Common myeloid progenitor, CD34-positive (primary cell): ENCODE results near the gene CASP4.

ENCODE experiments used
- CTCF ChIA-PET: fragments of 350-600 bp; sonication (Branson Sonifier 250); formaldehyde crosslinking; loops from one replicate; lab custom pipeline; 2021; ENCODE audit warnings: antibody characterized with exemption; lab: Charles Lee
- POLR2A ChIA-PET: fragments of 350-600 bp; sonication (Branson Sonifier 250); formaldehyde crosslinking; loops from one replicate; lab custom pipeline; 2021; ENCODE audit warnings: antibody characterized with exemption; lab: Charles Lee
- DNase-seq, 3 donors: peaks; one replicate each; pipeline versions ENCODE4 v3.0.0 to v3.0.0-alpha.2; 2013
- H3K27ac ChIP-seq, 2 experiments: 1 replicate in 1 of 2; 2 replicates in 1 of 2; pipeline ENCODE4 v1.7.0; 2013; ENCODE audit warnings: inconsistent platforms in 2 of 2, low read length in 2 of 2, mild to moderate bottlenecking in 2 of 2, low read depth in 1 of 2, moderate library complexity in 1 of 2; ENCODE audit not compliant: severe bottlenecking in 2 of 2, insufficient read depth in 1 of 2, poor library complexity in 1 of 2
- H3K27me3 ChIP-seq, 5 experiments: replicated peaks in 2 of 5; 1 replicate in 3 of 5; 2 replicates in 2 of 5; pipeline versions ENCODE4 v1.6.1 to v1.7.0; 2013; ENCODE audit warnings: low read length in 4 of 5, mild to moderate bottlenecking in 2 of 5, moderate library complexity in 2 of 5, inconsistent platforms in 1 of 5; ENCODE audit not compliant: insufficient read depth in 5 of 5, control insufficient read depth in 4 of 5
- H3K36me3 ChIP-seq, 4 experiments: 1 replicate in 2 of 4; 2 replicates in 2 of 4; pipeline versions ENCODE4 v1.6.1 to v1.7.0; 2013; ENCODE audit warnings: low read length in 3 of 4, control low read depth in 1 of 4, mild to moderate bottlenecking in 1 of 4; ENCODE audit not compliant: control insufficient read depth in 4 of 4, insufficient read depth in 4 of 4
- H3K4me1 ChIP-seq, 4 experiments: 1 replicate in 3 of 4; 2 replicates in 1 of 4; pipeline versions ENCODE4 v1.6.1 to v1.7.1; 2013; ENCODE audit warnings: low read length in 3 of 4, mild to moderate bottlenecking in 3 of 4, control low read depth in 1 of 4, inconsistent platforms in 1 of 4, moderate library complexity in 1 of 4; ENCODE audit not compliant: control insufficient read depth in 4 of 4, insufficient read depth in 4 of 4; ENCODE audit errors: control extremely low read depth in 1 of 4
- H3K4me3 ChIP-seq, 7 experiments: 1 replicate in 4 of 7; 2 replicates in 3 of 7; pipeline versions ENCODE4 v1.5.1 to v1.7.0; 2013; ENCODE audit warnings: mild to moderate bottlenecking in 7 of 7, low read length in 6 of 7, moderate library complexity in 6 of 7, inconsistent platforms in 2 of 7, low read depth in 2 of 7, control low read depth in 1 of 7; ENCODE audit not compliant: insufficient read depth in 4 of 7, control insufficient read depth in 1 of 7; ENCODE audit errors: extremely low read depth in 1 of 7
- H3K9me3 ChIP-seq, 5 experiments: 1 replicate in 4 of 5; 2 replicates in 1 of 5; pipeline versions ENCODE4 v1.6.1 to v1.7.1; 2013; ENCODE audit warnings: low read length in 4 of 5, mild to moderate bottlenecking in 2 of 5, inconsistent platforms in 1 of 5, low read depth in 1 of 5, moderate library complexity in 1 of 5; ENCODE audit not compliant: control insufficient read depth in 4 of 5, insufficient read depth in 2 of 5; ENCODE audit errors: control extremely low read depth in 1 of 5
- WGBS: methylation state at CpG from one replicate; pipeline ENCODE4 v1.1.5; 2013; ENCODE audit not compliant: insufficient coverage; 5-methylcytosine and 5-hydroxymethylcytosine counted together

CASP4 gene

GRCh38 chr11:104999721-105000120 lies 31.3 kb upstream of the CASP4 start:
- WGBS = no CpG with 5 or more reads among the region's 1 CpG

GRCh38 chr11:104997288-104997687 lies 28.9 kb upstream of the CASP4 start:
- DNase-seq = no peak
- CTCF ChIA-PET = interaction anchor here (0.9 to 1.3 kb wide), 3 partner anchors 10 to 50 kb away, joined by 3 to 4 read pairs (median 3); no protein-coding TSS in a partner anchor
- no peaks in the 10 kb centered on the region for H3K27me3 ChIP-seq
- H3K4me1 ChIP-seq = no peaks in the 10 kb centered on the region
- POLR2A ChIA-PET = no interaction called here
- no peak overlapping the region for H3K27ac ChIP-seq
- WGBS = 87% methylated on average over 4 of the region's 6 CpGs
- no peaks in the 10 kb centered on the region for H3K36me3 ChIP-seq
- H3K9me3 ChIP-seq = no peaks in the 10 kb centered on the region
- no peak overlapping the region for H3K4me3 ChIP-seq

More at GRCh38 chr11:104999721-105000120, 31.3 kb upstream of the CASP4 start:
- H3K4me1 ChIP-seq = no peaks in the 10 kb centered on the region
- no peak overlapping the region for H3K4me3 ChIP-seq
- no peak overlapping the region for H3K27ac ChIP-seq
- DNase-seq = no peak
- no peaks in the 10 kb centered on the region for H3K27me3 ChIP-seq
- no peaks in the 10 kb centered on the region for H3K9me3 ChIP-seq
- POLR2A ChIA-PET = no interaction called here
- no peaks in the 10 kb centered on the region for H3K36me3 ChIP-seq
- CTCF ChIA-PET = no interaction called here

GRCh38 chr11:104995001-104995408 lies 26.6 kb upstream of the CASP4 start:
- no peaks in the 10 kb centered on the region for H3K27me3 ChIP-seq
- POLR2A ChIA-PET = no interaction called here
- no peaks in the 10 kb centered on the region for H3K9me3 ChIP-seq
- no peak overlapping the region for H3K27ac ChIP-seq
- 100% methylated on average over 1 of the region's 2 CpGs for WGBS
- CTCF ChIA-PET = interaction anchor here (1.6 kb wide), 1 partner anchor 44 kb away, joined by 4 read pairs; no protein-coding TSS in a partner anchor
- no peak for DNase-seq
- no peaks in the 10 kb centered on the region for H3K4me1 ChIP-seq
- H3K4me3 ChIP-seq = no peak overlapping the region
- H3K36me3 ChIP-seq = no peaks in the 10 kb centered on the region

- no peaks in the 10 kb centered on the region for H3K27me3 ChIP-seq
- no peak overlapping the region for H3K4me3 ChIP-seq
- POLR2A ChIA-PET = no interaction called here
- DNase-seq = no peak
- H3K27ac ChIP-seq = no peak overlapping the region
- peaks cover 0 to 3% (median 0%) of the 10 kb centered on the region in 5 experiments for H3K9me3 ChIP-seq
- CTCF ChIA-PET = no interaction called here
- no peaks in the 10 kb centered on the region for H3K4me1 ChIP-seq
- no peaks in the 10 kb centered on the region for H3K36me3 ChIP-seq
- no CpG with 5 or more reads among the region's 1 CpG for WGBS
Measured at GRCh38 chr11:104992781-104993180, 24.4 kb upstream of the CASP4 start.

- Histone ChIP-seq H3K4me3 (no peak overlapping the region), H3K27me3 (no peaks in the 10 kb centered on the region), H3K4me1 (no peaks in the 10 kb centered on the region), H3K27ac (no peak overlapping the region), H3K36me3 (no peaks in the 10 kb centered on the region), H3K9me3 (peaks cover 0 to 3% (median 0%) of the 10 kb centered on the region in 5 experiments)
- WGBS = 100% methylated on average over 3 of the region's 4 CpGs
- ChIA-PET POLR2A (no interaction called here), CTCF (no interaction called here)
- no peak for DNase-seq
Measured at GRCh38 chr11:104991994-104992393, 23.6 kb upstream of the CASP4 start.

GRCh38 chr11:104984808-104985207 lies 16.4 kb upstream of the CASP4 start:
- ChIA-PET POLR2A (no interaction called here), CTCF (no interaction called here)
- no peaks in the 10 kb centered on the region for H3K36me3 ChIP-seq
- no peaks in the 10 kb centered on the region for H3K4me1 ChIP-seq
- no peak for DNase-seq
- 100% methylated on average over 1 of the region's 3 CpGs for WGBS
- H3K27ac ChIP-seq = no peak overlapping the region
- H3K9me3 ChIP-seq = peaks cover 0 to 3% (median 0%) of the 10 kb centered on the region in 5 experiments
- no peaks in the 10 kb centered on the region for H3K27me3 ChIP-seq
- no peak overlapping the region for H3K4me3 ChIP-seq

- CTCF ChIA-PET = no interaction called here
- H3K36me3 ChIP-seq = no peaks in the 10 kb centered on the region
- no peak overlapping the region for H3K27ac ChIP-seq
- no peaks in the 10 kb centered on the region for H3K27me3 ChIP-seq
- POLR2A ChIA-PET = no interaction called here
- no peak overlapping the region for H3K4me3 ChIP-seq
- no peaks in the 10 kb centered on the region for H3K4me1 ChIP-seq
- no peak for DNase-seq
- H3K9me3 ChIP-seq = peaks cover 0 to 4% (median 0%) of the 10 kb centered on the region in 5 experiments
- WGBS = 100% methylated on average over 1 of the region's 1 CpG
Measured at GRCh38 chr11:104979839-104980238, 11.5 kb upstream of the CASP4 start.
